Neural cell (in vitro differentiated cells): Measurements from ENCODE around the gene FSD1L. TPM values are rescaled to one million over a fixed set of nuclear protein-coding genes. Genes with fewer than 3 reads are reported as not detected.
"Not testable (repeated sequence)": the region's sequence is repeated elsewhere in the genome, so short reads cannot be mapped to it uniquely, and the experiment has no call there.

Experiments used
- H2AFZ ChIP-seq: fragments of 200-600, 300-800 bp; sonication (generic), shearing (Covaris generic); 2 replicates; pipeline ENCODE4 v1.6.0; 2014; ENCODE audit warnings: low read depth, mild to moderate bottlenecking, antibody characterized with exemption, low read length, moderate library complexity
- H3F3A ChIP-seq: fragments of 200-600 bp; shearing (Covaris generic); 2 replicates; pipeline ENCODE4 v1.6.1; 2016; ENCODE audit warnings: mild to moderate bottlenecking, moderate library complexity, mixed read lengths, antibody characterized with exemption, low read length; ENCODE audit not compliant: insufficient read depth, poor library complexity, severe bottlenecking
- H3K27ac ChIP-seq: fragments of 200-600, 300-800 bp; sonication (generic), shearing (Covaris generic); 2 replicates; pipeline ENCODE4 v1.5.1; 2014; ENCODE audit warnings: mild to moderate bottlenecking, low read length, moderate library complexity
- H3K27me3 ChIP-seq: fragments of 300-800, 200-600 bp; sonication (generic), shearing (Covaris generic); 2 replicates; pipeline ENCODE4 v1.6.0; 2014; ENCODE audit warnings: mild to moderate bottlenecking, low read depth, low read length, moderate library complexity; ENCODE audit not compliant: insufficient read depth
- H3K36me3 ChIP-seq: fragments of 300-800, 200-600 bp; sonication (generic), shearing (Covaris generic); 2 replicates; pipeline ENCODE4 v1.5.1; 2014; ENCODE audit warnings: mild to moderate bottlenecking, antibody characterized with exemption, low read length, moderate library complexity; ENCODE audit not compliant: insufficient read depth
- H3K4me2 ChIP-seq: fragments of 300-800, 200-600 bp; sonication (generic), shearing (Covaris generic); 2 replicates; pipeline ENCODE4 v1.6.0; 2014; ENCODE audit warnings: mild to moderate bottlenecking, low read length
- H3K4me3 ChIP-seq: fragments of 300-800, 200-600 bp; sonication (generic), shearing (Covaris generic); 2 replicates; pipeline ENCODE4 v1.5.1; 2014; ENCODE audit warnings: mild to moderate bottlenecking, low read length, moderate library complexity
- H3K79me2 ChIP-seq: fragments of 200-600 bp; shearing (Covaris generic); replicated peaks from 2 replicates; pipeline ENCODE4 v1.6.0; 2014; ENCODE audit warnings: mild to moderate bottlenecking, low read length, moderate library complexity; ENCODE audit not compliant: insufficient read depth
- H3K9ac ChIP-seq: fragments of 300-800, 200-600 bp; sonication (generic), shearing (Covaris generic); 2 replicates; pipeline ENCODE4 v1.6.1; 2016; ENCODE audit warnings: mild to moderate bottlenecking, low read length, mixed read lengths
- H3K9me2 ChIP-seq: fragments of 200-600 bp; shearing (Covaris generic); 2 replicates; pipeline ENCODE4 v1.6.1; 2016; ENCODE audit warnings: mild to moderate bottlenecking, low read length, mixed read lengths; ENCODE audit not compliant: insufficient read depth
- H3K9me3 ChIP-seq: fragments of 200-600, 300-800 bp; sonication (generic), shearing (Covaris generic); 2 replicates; pipeline ENCODE4 v1.6.1; 2016; ENCODE audit warnings: mild to moderate bottlenecking, mixed run types, low read length, moderate library complexity, mixed read lengths
- H4K20me1 ChIP-seq: fragments of 200-600 bp; shearing (Covaris generic); 2 replicates; pipeline ENCODE4 v1.6.1; 2016; ENCODE audit warnings: mild to moderate bottlenecking, mixed run types; ENCODE audit not compliant: insufficient read depth
- EP300 ChIP-seq: fragments of 450-650 bp; conservative IDR thresholded peaks from 2 replicates; pipeline ENCODE4 v1.6.1; 2014; ENCODE audit warnings: antibody characterized with exemption, mild to moderate bottlenecking, moderate library complexity; ENCODE audit not compliant: poor library complexity, severe bottlenecking
- EZH2 ChIP-seq: fragments of 200-600, 300-800 bp; shearing (Covaris generic), sonication (generic); IDR thresholded peaks from 2 replicates; pipeline ENCODE4 v1.6.1; 2014; ENCODE audit warnings: antibody characterized with exemption, low read length, borderline replicate concordance, mild to moderate bottlenecking; ENCODE audit not compliant: insufficient read depth, poor library complexity, severe bottlenecking
- MXI1 ChIP-seq: fragments of 450-650 bp; conservative IDR thresholded peaks from 2 replicates; pipeline ENCODE4 v1.6.1; 2014; ENCODE audit warnings: antibody characterized with exemption, mild to moderate bottlenecking; ENCODE audit not compliant: poor library complexity, severe bottlenecking
- POLR2AphosphoS5 ChIP-seq: IDR thresholded peaks from 2 replicates; pipeline ENCODE4 v1.6.1; 2012
- RAD21 ChIP-seq: fragments of 450-650 bp; conservative IDR thresholded peaks from 2 replicates; pipeline ENCODE4 v1.6.1; 2014; ENCODE audit warnings: antibody characterized with exemption, mild to moderate bottlenecking, moderate library complexity
- SMC3 ChIP-seq: fragments of 450-650 bp; conservative IDR thresholded peaks from 2 replicates; pipeline ENCODE4 v1.6.1; 2014; ENCODE audit warnings: antibody characterized with exemption, mild to moderate bottlenecking, moderate library complexity; ENCODE audit not compliant: poor library complexity
- TAF1 ChIP-seq: IDR thresholded peaks from 2 replicates; pipeline ENCODE4 v1.6.1; 2012; ENCODE audit warnings: low read depth
- polyA plus RNA-seq: library from polyadenylated mRNA; depleted of rRNA; stranded (reverse); fragments of >200 nt; gene quantifications from 2 replicates; pipeline ENCODE4 v1.2.3, GENCODE V29; 2014
- TF ChIP-seq, protein P1 (sequence below): fragments of 450-650 bp; IDR thresholded peaks from 2 replicates; pipeline ENCODE4 v1.5.1; 2014; ENCODE audit warnings: antibody characterized with exemption, mild to moderate bottlenecking, moderate library complexity; ENCODE audit not compliant: poor library complexity, severe bottlenecking
- TF ChIP-seq, protein P2 (sequence below): IDR thresholded peaks from 2 replicates; pipeline ENCODE4 v1.6.1; 2012; ENCODE audit warnings: borderline replicate concordance

FSD1L gene
- polyA plus RNA-seq, 1 donor from 2014 or later, result 42.8 TPM

DNA sequence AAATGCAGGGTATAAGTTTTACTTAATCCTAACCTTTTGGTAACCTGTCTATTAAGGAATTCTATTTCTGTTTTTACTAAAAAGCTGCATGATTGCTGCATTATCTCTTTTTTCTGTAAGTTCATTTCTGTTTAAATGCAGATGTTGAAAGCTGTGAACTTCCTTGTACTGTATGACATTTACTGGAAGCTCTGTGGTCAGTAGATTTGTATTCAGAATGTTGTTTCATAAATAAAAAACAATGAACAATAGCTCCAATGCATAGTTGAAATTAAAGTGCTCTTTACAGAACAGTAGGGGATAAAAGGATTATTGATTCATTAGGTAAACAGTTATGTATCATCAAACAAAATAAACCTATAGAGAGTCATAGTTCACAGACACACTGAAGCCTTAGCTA is 63.6 kb downstream of the FSD1L start:
- Histone ChIP-seq H3K9me3 (no peaks in the 10 kb centered on the region), H4K20me1 (no peaks in the 10 kb centered on the region), H3K27ac (no peak overlapping the region), H3K27me3 (no peaks in the 10 kb centered on the region), H3K79me2 (no peaks in the 10 kb centered on the region), H3K4me3 (no peak overlapping the region), H2AFZ (no peak overlapping the region), H3K9ac (no peak overlapping the region), H3K9me2 (no peaks in the 10 kb centered on the region), H3K36me3 (peaks cover 4% of the 10 kb centered on the region), H3K4me2 (no peak overlapping the region), H3F3A (no peaks in the 10 kb centered on the region)
- TF ChIP-seq SMC3 (no peak), MXI1 (no peak), EP300 (no peak), TAF1 (no peak)
- TF ChIP-seq, protein P1, sequence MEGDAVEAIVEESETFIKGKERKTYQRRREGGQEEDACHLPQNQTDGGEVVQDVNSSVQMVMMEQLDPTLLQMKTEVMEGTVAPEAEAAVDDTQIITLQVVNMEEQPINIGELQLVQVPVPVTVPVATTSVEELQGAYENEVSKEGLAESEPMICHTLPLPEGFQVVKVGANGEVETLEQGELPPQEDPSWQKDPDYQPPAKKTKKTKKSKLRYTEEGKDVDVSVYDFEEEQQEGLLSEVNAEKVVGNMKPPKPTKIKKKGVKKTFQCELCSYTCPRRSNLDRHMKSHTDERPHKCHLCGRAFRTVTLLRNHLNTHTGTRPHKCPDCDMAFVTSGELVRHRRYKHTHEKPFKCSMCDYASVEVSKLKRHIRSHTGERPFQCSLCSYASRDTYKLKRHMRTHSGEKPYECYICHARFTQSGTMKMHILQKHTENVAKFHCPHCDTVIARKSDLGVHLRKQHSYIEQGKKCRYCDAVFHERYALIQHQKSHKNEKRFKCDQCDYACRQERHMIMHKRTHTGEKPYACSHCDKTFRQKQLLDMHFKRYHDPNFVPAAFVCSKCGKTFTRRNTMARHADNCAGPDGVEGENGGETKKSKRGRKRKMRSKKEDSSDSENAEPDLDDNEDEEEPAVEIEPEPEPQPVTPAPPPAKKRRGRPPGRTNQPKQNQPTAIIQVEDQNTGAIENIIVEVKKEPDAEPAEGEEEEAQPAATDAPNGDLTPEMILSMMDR, result no peak

DNA sequence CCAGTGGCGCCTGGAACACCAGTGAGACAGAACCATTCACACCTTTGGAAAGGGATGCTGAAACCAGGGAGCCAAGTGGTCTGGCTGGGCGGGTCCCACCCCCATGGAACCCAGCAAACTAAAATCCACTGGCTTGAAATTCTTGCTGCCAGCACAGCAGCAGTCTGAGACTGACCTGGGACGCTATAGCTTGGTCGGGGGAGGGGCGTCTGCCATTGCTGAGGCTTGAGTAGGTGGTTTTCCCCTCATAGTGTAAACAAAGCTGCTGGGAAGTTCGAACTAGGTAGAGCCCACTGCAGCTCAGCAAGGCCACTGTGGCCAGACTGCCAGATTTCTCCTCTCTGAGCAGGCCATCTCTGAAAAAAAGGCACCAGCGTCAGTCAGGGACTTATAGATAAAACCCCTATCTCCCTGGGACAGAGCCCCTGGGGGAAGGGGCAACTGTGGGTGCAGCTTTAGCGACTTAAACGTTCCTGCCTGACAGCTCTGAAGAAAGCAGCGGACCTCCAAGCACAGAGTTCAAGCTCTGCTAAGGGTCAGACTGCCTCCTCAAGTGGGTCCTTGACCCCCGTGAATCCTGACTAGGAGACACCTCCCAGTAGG is 68.1 kb downstream of the FSD1L start:
- TF ChIP-seq EZH2 (no peak), MXI1 (no peak), SMC3 (no peak), RAD21 (no peak), POLR2AphosphoS5 (no peak), TAF1 (no peak), EP300 (no peak)
- TF ChIP-seq, protein P1, result no peak
- TF ChIP-seq, protein P2, sequence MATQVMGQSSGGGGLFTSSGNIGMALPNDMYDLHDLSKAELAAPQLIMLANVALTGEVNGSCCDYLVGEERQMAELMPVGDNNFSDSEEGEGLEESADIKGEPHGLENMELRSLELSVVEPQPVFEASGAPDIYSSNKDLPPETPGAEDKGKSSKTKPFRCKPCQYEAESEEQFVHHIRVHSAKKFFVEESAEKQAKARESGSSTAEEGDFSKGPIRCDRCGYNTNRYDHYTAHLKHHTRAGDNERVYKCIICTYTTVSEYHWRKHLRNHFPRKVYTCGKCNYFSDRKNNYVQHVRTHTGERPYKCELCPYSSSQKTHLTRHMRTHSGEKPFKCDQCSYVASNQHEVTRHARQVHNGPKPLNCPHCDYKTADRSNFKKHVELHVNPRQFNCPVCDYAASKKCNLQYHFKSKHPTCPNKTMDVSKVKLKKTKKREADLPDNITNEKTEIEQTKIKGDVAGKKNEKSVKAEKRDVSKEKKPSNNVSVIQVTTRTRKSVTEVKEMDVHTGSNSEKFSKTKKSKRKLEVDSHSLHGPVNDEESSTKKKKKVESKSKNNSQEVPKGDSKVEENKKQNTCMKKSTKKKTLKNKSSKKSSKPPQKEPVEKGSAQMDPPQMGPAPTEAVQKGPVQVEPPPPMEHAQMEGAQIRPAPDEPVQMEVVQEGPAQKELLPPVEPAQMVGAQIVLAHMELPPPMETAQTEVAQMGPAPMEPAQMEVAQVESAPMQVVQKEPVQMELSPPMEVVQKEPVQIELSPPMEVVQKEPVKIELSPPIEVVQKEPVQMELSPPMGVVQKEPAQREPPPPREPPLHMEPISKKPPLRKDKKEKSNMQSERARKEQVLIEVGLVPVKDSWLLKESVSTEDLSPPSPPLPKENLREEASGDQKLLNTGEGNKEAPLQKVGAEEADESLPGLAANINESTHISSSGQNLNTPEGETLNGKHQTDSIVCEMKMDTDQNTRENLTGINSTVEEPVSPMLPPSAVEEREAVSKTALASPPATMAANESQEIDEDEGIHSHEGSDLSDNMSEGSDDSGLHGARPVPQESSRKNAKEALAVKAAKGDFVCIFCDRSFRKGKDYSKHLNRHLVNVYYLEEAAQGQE, result no peak
- no peaks in the 10 kb centered on the region for H3K9me2 ChIP-seq
- H3K36me3 ChIP-seq, result no peaks in the 10 kb centered on the region
- no peak overlapping the region for H3K4me3 ChIP-seq
- H3K9ac ChIP-seq, result no peak overlapping the region
- no peak overlapping the region for H3K27ac ChIP-seq
- no peaks in the 10 kb centered on the region for H3K9me3 ChIP-seq
- no peaks in the 10 kb centered on the region for H3K27me3 ChIP-seq
- no peaks in the 10 kb centered on the region for H3F3A ChIP-seq
- no peaks in the 10 kb centered on the region for H4K20me1 ChIP-seq
- no peak overlapping the region for H2AFZ ChIP-seq
- H3K79me2 ChIP-seq, result no peaks in the 10 kb centered on the region
- no peak overlapping the region for H3K4me2 ChIP-seq

DNA sequence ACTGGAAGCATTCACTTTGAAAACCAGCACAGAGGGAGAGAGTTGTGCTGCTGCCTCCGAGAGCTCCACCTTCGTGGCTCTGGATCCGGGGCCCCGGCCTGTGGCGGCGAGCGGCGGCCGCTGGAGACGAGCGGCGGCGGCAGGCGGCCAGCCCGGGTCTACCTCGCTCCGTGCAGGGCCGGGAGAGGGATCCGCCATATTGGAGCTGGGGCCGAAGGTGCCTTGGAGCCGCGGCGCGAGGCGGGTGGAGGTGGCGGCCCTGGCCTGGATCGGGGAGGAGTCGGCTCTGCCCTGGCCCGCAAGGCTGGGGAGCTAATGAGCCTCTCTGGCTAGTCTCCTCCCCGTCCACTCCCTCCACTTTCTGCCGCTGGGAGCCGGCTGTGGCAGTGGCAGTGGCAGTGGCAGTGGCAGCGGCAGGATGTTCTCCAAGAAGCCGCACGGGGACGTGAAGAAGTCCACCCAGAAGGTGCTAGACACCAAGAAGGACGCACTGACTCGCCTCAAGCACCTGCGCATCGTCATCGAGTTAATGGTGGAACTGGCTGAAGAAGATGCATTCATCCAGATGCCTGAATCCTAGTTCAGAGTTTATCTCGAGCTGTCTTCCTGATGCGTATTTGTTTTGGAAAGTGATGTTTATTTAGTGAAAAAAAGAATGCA is 72.0 kb downstream of the FSD1L start:
- not testable (repeated sequence) for H2AFZ ChIP-seq, H3K9me3 ChIP-seq, H3K4me2 ChIP-seq, H3K36me3 ChIP-seq, H3K27ac ChIP-seq, H3F3A ChIP-seq, H4K20me1 ChIP-seq, H3K9me2 ChIP-seq, H3K79me2 ChIP-seq, H3K4me3 ChIP-seq, H3K27me3 ChIP-seq
- H3K9ac ChIP-seq, result peak overlapping the region; percentile 34

DNA sequence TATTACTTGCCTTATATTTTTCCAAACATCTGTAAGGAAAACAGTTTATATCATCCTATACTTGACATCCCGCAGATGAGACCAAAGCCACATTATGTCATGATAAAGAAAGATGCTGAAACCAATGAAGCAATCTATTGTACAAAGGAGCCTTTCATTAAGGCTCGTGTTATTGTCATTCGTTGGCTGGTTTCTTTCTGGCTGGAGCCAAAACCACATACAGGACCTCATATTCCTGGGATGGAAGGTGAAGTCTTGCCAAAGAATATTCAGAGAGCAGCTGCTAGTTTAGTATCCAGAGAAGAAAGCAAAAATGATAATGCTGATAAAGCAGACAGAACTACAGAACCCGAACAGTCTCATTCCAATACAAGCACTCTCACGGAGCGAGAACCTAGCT is 73.2 kb downstream of the FSD1L start:
- not testable (repeated sequence) for H3K4me3 ChIP-seq, H3K9me2 ChIP-seq, H3K36me3 ChIP-seq, H4K20me1 ChIP-seq, H3K4me2 ChIP-seq, H3K9ac ChIP-seq, H3K27ac ChIP-seq, H3K9me3 ChIP-seq, H2AFZ ChIP-seq, H3F3A ChIP-seq, H3K79me2 ChIP-seq, H3K27me3 ChIP-seq
